Neural progenitor cell (in vitro differentiated cells): ENCODE measurements around the gene MSH3. TPM values are rescaled to one million over a fixed set of nuclear protein-coding genes. Genes with fewer than 3 reads are reported as not detected.

Experiments
- DNase-seq: peaks from one replicate; pipeline ENCODE4 v3.0.0-alpha.2; 2016; ENCODE audit warnings: low spot score
- H2AFZ ChIP-seq: fragments of 200-600 bp; sonication (generic); replicated peaks from 2 replicates; pipeline ENCODE4 v1.6.1; 2016; ENCODE audit warnings: antibody characterized with exemption
- H3F3A ChIP-seq: fragments of 200-600 bp; sonication (generic); 2 replicates; pipeline ENCODE4 v1.6.1; 2016; ENCODE audit warnings: antibody characterized with exemption, low read depth
- H3K27ac ChIP-seq: fragments of 200-600 bp; sonication (generic); 2 replicates; pipeline ENCODE4 v1.5.1; 2016; ENCODE audit warnings: mild to moderate bottlenecking
- H3K27me3 ChIP-seq: fragments of 200-600 bp; sonication (generic); 2 replicates; pipeline ENCODE4 v1.6.1; 2016; ENCODE audit warnings: mild to moderate bottlenecking, moderate library complexity
- H3K36me3 ChIP-seq: fragments of 200-600 bp; sonication (generic); 2 replicates; pipeline ENCODE4 v1.5.1; 2016
- H3K4me1 ChIP-seq: fragments of 200-600 bp; sonication (generic); 2 replicates; pipeline ENCODE4 v1.6.1; 2016; ENCODE audit warnings: mixed run types
- H3K4me2 ChIP-seq: fragments of 200-600 bp; sonication (generic); 2 replicates; pipeline ENCODE4 v1.6.1; 2016
- H3K4me3 ChIP-seq: fragments of 200-600 bp; sonication (generic); 2 replicates; pipeline ENCODE4 v1.5.1; 2016
- H3K79me2 ChIP-seq: fragments of 200-600 bp; sonication (generic); 2 replicates; pipeline ENCODE4 v1.6.1; 2016; ENCODE audit warnings: low read depth
- H3K9ac ChIP-seq: fragments of 200-600 bp; sonication (generic); 2 replicates; pipeline ENCODE4 v1.6.1; 2016
- H3K9me3 ChIP-seq: fragments of 200-600 bp; sonication (generic); 2 replicates; pipeline ENCODE4 v1.5.1; 2016; ENCODE audit warnings: low read depth
- H4K20me1 ChIP-seq: fragments of 200-600 bp; sonication (generic); 2 replicates; pipeline ENCODE4 v1.6.1; 2016; ENCODE audit warnings: low read depth
- H3K27ac Mint-ChIP-seq: 3 replicates; pipeline ENCODE4 v1.8.0; 2021; ENCODE audit warnings: mixed read lengths
- H3K27me3 Mint-ChIP-seq: 2 replicates; pipeline ENCODE4 v1.8.0; 2022; ENCODE audit warnings: low read depth, mild to moderate bottlenecking, inconsistent platforms, moderate library complexity, mixed read lengths; ENCODE audit not compliant: insufficient read depth
- H3K36me3 Mint-ChIP-seq: 3 replicates; pipeline ENCODE4 v1.8.0; 2021; ENCODE audit warnings: mixed read lengths
- H3K4me1 Mint-ChIP-seq: 3 replicates; pipeline ENCODE4 v1.8.0; 2021; ENCODE audit warnings: mixed read lengths
- H3K4me3 Mint-ChIP-seq: 3 replicates; pipeline ENCODE4 v1.8.0; 2021; ENCODE audit warnings: mild to moderate bottlenecking, moderate library complexity, mixed read lengths
- H3K9me3 Mint-ChIP-seq: 3 replicates; pipeline ENCODE4 v1.8.0; 2020; ENCODE audit warnings: mixed read lengths
- CTCF ChIP-seq: fragments of 200-600 bp; sonication (generic); IDR thresholded peaks from 2 replicates; pipeline ENCODE4 v1.5.1; 2017; ENCODE audit warnings: antibody characterized with exemption, mild to moderate bottlenecking
- EZH2 ChIP-seq: fragments of 200-600 bp; sonication (generic); IDR thresholded peaks from 2 replicates; pipeline ENCODE4 v1.6.1; 2017; ENCODE audit warnings: antibody characterized with exemption, mild to moderate bottlenecking, moderate library complexity
- EZH2phosphoT487 ChIP-seq: fragments of 200-600 bp; sonication (generic); IDR thresholded peaks from 2 replicates; pipeline ENCODE4 v1.6.1; 2017; ENCODE audit warnings: antibody characterized with exemption
- total RNA-seq: library from RNA; depleted of rRNA; stranded (reverse); fragments of >200 nt; gene quantifications from 2 replicates; pipeline ENCODE4 v1.2.3, GENCODE V29; 2015; ENCODE audit warnings: low replicate concordance

MSH3 gene
- total RNA-seq, 1 donor from 2014 or later, result 26.1 TPM

GRCh38 chr5:80904533-80905187, 250.2 kb downstream of the MSH3 start:
- no peaks in the 10 kb centered on the region for H3K4me1 Mint-ChIP-seq
- H3K9me3 ChIP-seq, result no peaks in the 10 kb centered on the region
- H3K27me3 Mint-ChIP-seq, result peaks cover 2% of the 10 kb centered on the region
- peaks cover 11% of the 10 kb centered on the region for H3K36me3 Mint-ChIP-seq
- TF ChIP-seq EZH2 (no peak), CTCF (no peak), EZH2phosphoT487 (no peak)
- H3K4me3 ChIP-seq, result no peak overlapping the region
- H3K4me3 Mint-ChIP-seq, result no peak overlapping the region
- H3K27ac Mint-ChIP-seq, result no peak overlapping the region
- no peaks in the 10 kb centered on the region for H3K27me3 ChIP-seq
- no peaks in the 10 kb centered on the region for H3F3A ChIP-seq
- no peak for DNase-seq
- peaks cover 15% of the 10 kb centered on the region for H3K9me3 Mint-ChIP-seq
- no peak overlapping the region for H3K9ac ChIP-seq
- H4K20me1 ChIP-seq, result no peaks in the 10 kb centered on the region
- no peak overlapping the region for H3K27ac ChIP-seq
- H3K79me2 ChIP-seq, result no peaks in the 10 kb centered on the region
- no peaks in the 10 kb centered on the region for H3K4me1 ChIP-seq
- H3K4me2 ChIP-seq, result no peak overlapping the region
- H3K36me3 ChIP-seq, result no peaks in the 10 kb centered on the region
- H2AFZ ChIP-seq, result no peak overlapping the region

DNA sequence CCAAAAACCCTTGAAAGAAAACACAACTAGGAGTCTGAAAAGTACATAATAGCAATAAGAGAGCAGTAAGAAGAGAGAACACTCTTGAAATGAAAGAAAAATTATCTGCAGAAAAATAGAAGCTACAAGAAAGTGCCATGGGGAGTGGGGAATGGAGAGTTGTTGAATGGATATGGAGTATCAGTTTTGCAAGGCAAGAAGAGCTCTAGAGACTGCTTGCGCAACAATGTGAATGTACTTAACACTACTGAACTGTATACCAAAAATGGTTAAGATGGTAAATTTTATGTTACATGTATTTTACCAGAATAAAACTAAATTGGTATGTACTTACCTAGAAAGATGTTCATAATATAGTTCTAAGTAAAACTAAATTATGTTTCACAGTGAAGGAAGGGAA, 251.0 kb downstream of the MSH3 start:
- Histone ChIP-seq H3K4me2 (no peak overlapping the region), H3F3A (no peaks in the 10 kb centered on the region), H4K20me1 (no peaks in the 10 kb centered on the region), H2AFZ (no peak overlapping the region), H3K27me3 (no peaks in the 10 kb centered on the region), H3K9ac (no peak overlapping the region), H3K9me3 (no peaks in the 10 kb centered on the region), H3K4me3 (no peak overlapping the region), H3K36me3 (no peaks in the 10 kb centered on the region), H3K79me2 (no peaks in the 10 kb centered on the region), H3K4me1 (no peaks in the 10 kb centered on the region), H3K27ac (no peak overlapping the region)
- TF ChIP-seq EZH2 (no peak), CTCF (no peak), EZH2phosphoT487 (no peak)
- Mint-ChIP-seq H3K27ac (no peak overlapping the region), H3K27me3 (peaks cover 2% of the 10 kb centered on the region), H3K36me3 (peaks cover 11% of the 10 kb centered on the region), H3K4me1 (no peaks in the 10 kb centered on the region), H3K9me3 (peaks cover 15% of the 10 kb centered on the region), H3K4me3 (no peak overlapping the region)
- DNase-seq, result no peak

DNA sequence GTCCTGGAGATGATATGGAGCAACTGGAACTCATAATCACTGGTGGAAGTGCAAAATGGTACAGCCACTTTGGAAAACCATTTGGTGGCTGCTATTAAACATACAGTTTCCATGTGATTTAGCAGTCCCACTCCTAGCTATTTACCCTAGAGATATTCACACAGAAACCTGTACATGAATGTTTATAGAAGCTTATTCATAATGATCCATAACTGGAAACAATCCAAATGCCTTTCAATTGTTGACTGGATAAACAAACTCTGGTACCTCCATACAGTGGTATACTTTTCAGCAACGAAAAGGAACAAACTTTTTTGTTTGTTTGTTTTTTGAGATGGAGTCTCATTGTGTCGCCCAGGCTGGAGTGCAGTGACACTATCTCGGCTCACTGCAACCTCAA, 258.0 kb downstream of the MSH3 start:
- H3K9ac ChIP-seq, result no peak overlapping the region
- no peak overlapping the region for H3K4me3 ChIP-seq
- no peak overlapping the region for H2AFZ ChIP-seq
- H3K36me3 ChIP-seq, result no peaks in the 10 kb centered on the region
- no peaks in the 10 kb centered on the region for H3K9me3 ChIP-seq
- no peaks in the 10 kb centered on the region for H3F3A ChIP-seq
- no peaks in the 10 kb centered on the region for H3K79me2 ChIP-seq
- H3K4me3 Mint-ChIP-seq, result no peak overlapping the region
- no peaks in the 10 kb centered on the region for H3K27me3 Mint-ChIP-seq
- H3K27me3 ChIP-seq, result no peaks in the 10 kb centered on the region
- peaks cover 4% of the 10 kb centered on the region for H3K9me3 Mint-ChIP-seq
- no peak overlapping the region for H3K27ac Mint-ChIP-seq
- no peak for DNase-seq
- no peaks in the 10 kb centered on the region for H3K4me1 Mint-ChIP-seq
- no peak for TF ChIP-seq EZH2phosphoT487
- TF ChIP-seq EZH2, result no peak
- no peak for TF ChIP-seq CTCF
- no peak overlapping the region for H3K27ac ChIP-seq
- H4K20me1 ChIP-seq, result no peaks in the 10 kb centered on the region
- H3K4me1 ChIP-seq, result no peaks in the 10 kb centered on the region
- no peak overlapping the region for H3K4me2 ChIP-seq
- H3K36me3 Mint-ChIP-seq, result peaks cover 3% of the 10 kb centered on the region
